Measurements from ENCODE around the gene TAF11. TPM values are rescaled to one million over a fixed set of nuclear protein-coding genes. Genes with fewer than 3 reads are reported as not detected.

Gene TAF11
- total RNA-seq, 2 experiments from 2014 or later: 30.1 to 41.5 TPM

DNA sequence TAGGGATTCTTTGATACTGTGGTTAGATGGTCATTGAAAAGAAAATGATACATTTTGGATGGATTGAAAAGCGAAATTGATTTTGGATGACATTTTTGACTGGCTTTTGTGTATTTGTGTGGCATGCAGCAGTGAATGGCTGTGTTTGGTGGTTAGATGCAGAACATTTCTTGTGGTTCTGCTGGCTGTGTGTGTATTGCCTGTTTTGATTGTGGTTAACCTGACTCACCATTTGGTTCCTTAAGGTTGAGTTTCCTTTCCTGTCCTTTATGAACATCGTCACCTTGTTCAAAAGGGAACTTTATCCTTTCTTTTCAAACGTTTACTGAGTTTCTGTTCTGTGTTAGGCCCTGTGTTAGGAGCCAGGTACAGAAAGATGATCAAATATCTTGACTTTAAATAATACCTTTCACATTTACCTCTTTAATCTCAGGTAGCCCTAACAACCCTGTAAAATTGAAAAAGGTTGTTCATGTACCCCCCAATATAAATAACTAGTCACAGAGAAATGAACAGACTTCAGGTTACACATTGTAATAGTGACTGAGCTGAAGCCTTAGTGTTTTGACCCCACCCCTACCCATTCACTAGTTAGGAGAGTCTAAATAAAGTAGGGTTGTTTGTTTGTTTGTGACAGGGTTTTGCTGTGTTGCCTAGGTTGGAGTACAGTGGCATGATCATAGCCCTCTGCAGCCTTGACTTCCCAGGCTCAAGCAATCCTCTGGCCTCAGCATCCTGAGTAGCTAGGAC lies 25.0 kb upstream of the TAF11 start:
- H3K9me2 ChIP-seq (ENCODE audit: insufficient read depth, low read length): no peaks in the 10 kb centered on the region
- TF ChIP-seq, protein P1, sequence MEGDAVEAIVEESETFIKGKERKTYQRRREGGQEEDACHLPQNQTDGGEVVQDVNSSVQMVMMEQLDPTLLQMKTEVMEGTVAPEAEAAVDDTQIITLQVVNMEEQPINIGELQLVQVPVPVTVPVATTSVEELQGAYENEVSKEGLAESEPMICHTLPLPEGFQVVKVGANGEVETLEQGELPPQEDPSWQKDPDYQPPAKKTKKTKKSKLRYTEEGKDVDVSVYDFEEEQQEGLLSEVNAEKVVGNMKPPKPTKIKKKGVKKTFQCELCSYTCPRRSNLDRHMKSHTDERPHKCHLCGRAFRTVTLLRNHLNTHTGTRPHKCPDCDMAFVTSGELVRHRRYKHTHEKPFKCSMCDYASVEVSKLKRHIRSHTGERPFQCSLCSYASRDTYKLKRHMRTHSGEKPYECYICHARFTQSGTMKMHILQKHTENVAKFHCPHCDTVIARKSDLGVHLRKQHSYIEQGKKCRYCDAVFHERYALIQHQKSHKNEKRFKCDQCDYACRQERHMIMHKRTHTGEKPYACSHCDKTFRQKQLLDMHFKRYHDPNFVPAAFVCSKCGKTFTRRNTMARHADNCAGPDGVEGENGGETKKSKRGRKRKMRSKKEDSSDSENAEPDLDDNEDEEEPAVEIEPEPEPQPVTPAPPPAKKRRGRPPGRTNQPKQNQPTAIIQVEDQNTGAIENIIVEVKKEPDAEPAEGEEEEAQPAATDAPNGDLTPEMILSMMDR (conservative IDR thresholded peaks at IDR 0.05; ENCODE audit: low read length): no peak
- no peak for TF ChIP-seq EZH2phosphoT487 (IDR thresholded peaks at IDR 0.05; ENCODE audit: borderline replicate concordance, low read depth, low read length)
- H3K27ac ChIP-seq (ENCODE audit: low read depth, low read length, poor library complexity, severe bottlenecking): no peak overlapping the region
- no peaks in the 10 kb centered on the region for H3K36me3 ChIP-seq (ENCODE audit: insufficient read depth, low read length)
- H3K4me2 ChIP-seq (ENCODE audit: low read length): no peak overlapping the region
- H3K9me3 ChIP-seq (ENCODE audit: low read length): no peaks in the 10 kb centered on the region
- H4K20me1 ChIP-seq (ENCODE audit: insufficient read depth, low read length): no peaks in the 10 kb centered on the region
- no TSS peak for BruUV-seq (replicated peaks)
- intact Hi-C loops (cut with micrococcal nuclease; ENCODE audit: unreplicated experiment): no loop called here
- ChIA-PET POLR2A (interaction anchor here (1.0 kb wide), 1 partner anchor 9 kb away, joined by 5 read pairs; no protein-coding TSS in a partner anchor), CTCF (ENCODE audit: unreplicated experiment) (no interaction called here)
- H3K79me2 ChIP-seq (ENCODE audit: insufficient read depth, low read depth, low read length): no peaks in the 10 kb centered on the region
- H3K4me3 ChIP-seq (ENCODE audit: low read depth, low read length, poor library complexity, severe bottlenecking): no peak overlapping the region
- peak; percentile 10 for DNase-seq (ENCODE audit: low spot score)
- peaks cover 10% of the 10 kb centered on the region for H3K4me1 ChIP-seq (ENCODE audit: insufficient read depth, low read length, poor library complexity, severe bottlenecking)
- H2AFZ ChIP-seq (ENCODE audit: low read length): no peak overlapping the region

DNA sequence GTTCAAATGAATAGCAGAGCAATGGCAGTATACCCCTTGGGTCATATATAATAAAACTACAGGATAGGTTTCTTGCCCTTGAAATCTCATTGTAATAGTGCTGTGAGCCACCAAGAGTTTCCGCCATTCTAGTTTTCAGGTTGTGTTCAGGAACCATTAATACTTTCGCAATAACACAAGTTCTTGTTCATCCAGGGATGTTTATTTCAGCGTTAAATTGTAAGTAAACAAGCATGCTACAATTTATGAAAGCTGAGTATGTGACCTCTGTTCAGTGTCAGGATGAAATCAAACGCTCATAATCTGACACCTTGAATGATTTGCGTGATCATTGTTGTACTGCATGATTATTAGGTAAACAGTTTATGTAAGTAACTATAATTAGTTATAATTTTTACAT lies 24.0 kb upstream of the TAF11 start:
- POLR2A ChIA-PET: no interaction called here
- H2AFZ ChIP-seq (ENCODE audit: low read length): no peak overlapping the region
- TF ChIP-seq, protein P1 (conservative IDR thresholded peaks at IDR 0.05; ENCODE audit: low read length): no peak
- TF ChIP-seq EZH2phosphoT487 (IDR thresholded peaks at IDR 0.05; ENCODE audit: borderline replicate concordance, low read depth, low read length): no peak
- no peaks in the 10 kb centered on the region for H4K20me1 ChIP-seq (ENCODE audit: insufficient read depth, low read length)
- no peak overlapping the region for H3K4me3 ChIP-seq (ENCODE audit: low read depth, low read length, poor library complexity, severe bottlenecking)
- H3K4me1 ChIP-seq (ENCODE audit: insufficient read depth, low read length, poor library complexity, severe bottlenecking): peaks cover 10% of the 10 kb centered on the region
- H3K9me3 ChIP-seq (ENCODE audit: low read length): no peaks in the 10 kb centered on the region
- H3K36me3 ChIP-seq (ENCODE audit: insufficient read depth, low read length): no peaks in the 10 kb centered on the region
- no peaks in the 10 kb centered on the region for H3K9me2 ChIP-seq (ENCODE audit: insufficient read depth, low read length)
- no peak overlapping the region for H3K4me2 ChIP-seq (ENCODE audit: low read length)
- no peak overlapping the region for H3K27ac ChIP-seq (ENCODE audit: low read depth, low read length, poor library complexity, severe bottlenecking)
- intact Hi-C loops (cut with micrococcal nuclease; ENCODE audit: unreplicated experiment): no loop called here
- H3K79me2 ChIP-seq (ENCODE audit: insufficient read depth, low read depth, low read length): no peaks in the 10 kb centered on the region
- no peak for DNase-seq (ENCODE audit: low spot score)
- BruUV-seq (replicated peaks): no TSS peak
- CTCF ChIA-PET (ENCODE audit: unreplicated experiment): interaction anchor here (0.5 kb wide), 1 partner anchor 29 kb away, joined by 3 read pairs; no protein-coding TSS in a partner anchor

DNA sequence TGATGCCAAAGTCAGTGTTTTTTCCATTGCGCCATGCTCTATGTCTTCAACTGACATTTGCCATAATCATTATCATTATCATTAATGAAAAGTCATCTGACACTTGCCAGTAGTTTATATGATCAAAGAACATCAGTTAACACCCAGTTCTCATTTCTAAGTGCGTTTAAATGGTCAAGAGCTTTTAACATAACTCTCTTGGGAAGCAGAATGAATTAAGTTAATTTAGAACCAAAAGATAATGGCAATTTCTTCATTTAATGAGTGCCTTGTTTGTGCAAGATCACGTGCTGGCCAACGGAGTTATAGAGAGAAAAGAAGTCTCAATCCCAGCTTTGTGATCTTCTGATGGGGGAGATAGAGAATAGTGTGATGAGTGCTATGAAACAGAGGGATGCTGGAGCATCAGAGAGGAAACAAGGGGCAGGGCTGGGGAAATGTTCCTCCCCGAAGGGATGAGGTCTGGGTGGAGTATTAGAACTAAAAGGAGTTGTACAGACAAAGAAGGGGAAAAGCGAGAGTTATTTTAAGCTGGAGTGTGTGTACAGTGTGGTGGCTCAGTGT lies 21.6 kb upstream of the TAF11 start:
- no peaks in the 10 kb centered on the region for H3K36me3 ChIP-seq (ENCODE audit: insufficient read depth, low read length)
- no peak for TF ChIP-seq EZH2phosphoT487 (IDR thresholded peaks at IDR 0.05; ENCODE audit: borderline replicate concordance, low read depth, low read length)
- TF ChIP-seq, protein P1 (conservative IDR thresholded peaks at IDR 0.05; ENCODE audit: low read length): no peak
- POLR2A ChIA-PET: interaction anchor here (0.6 kb wide), 1 partner anchor 104 kb away, joined by 5 read pairs; no protein-coding TSS in a partner anchor
- H3K4me3 ChIP-seq (ENCODE audit: low read depth, low read length, poor library complexity, severe bottlenecking): no peak overlapping the region
- CTCF ChIA-PET (ENCODE audit: unreplicated experiment): no interaction called here
- DNase-seq (ENCODE audit: low spot score): no peak
- no peaks in the 10 kb centered on the region for H3K9me3 ChIP-seq (ENCODE audit: low read length)
- H3K4me2 ChIP-seq (ENCODE audit: low read length): no peak overlapping the region
- H3K4me1 ChIP-seq (ENCODE audit: insufficient read depth, low read length, poor library complexity, severe bottlenecking): peaks cover 10% of the 10 kb centered on the region
- H3K9me2 ChIP-seq (ENCODE audit: insufficient read depth, low read length): no peaks in the 10 kb centered on the region
- H2AFZ ChIP-seq (ENCODE audit: low read length): no peak overlapping the region
- BruUV-seq (replicated peaks): no TSS peak
- intact Hi-C loops (cut with micrococcal nuclease; ENCODE audit: unreplicated experiment): no loop called here
- H3K79me2 ChIP-seq (ENCODE audit: insufficient read depth, low read depth, low read length): no peaks in the 10 kb centered on the region
- no peaks in the 10 kb centered on the region for H4K20me1 ChIP-seq (ENCODE audit: insufficient read depth, low read length)
- H3K27ac ChIP-seq (ENCODE audit: low read depth, low read length, poor library complexity, severe bottlenecking): no peak overlapping the region
